ENCODE measurements around the gene IZUMO4.

Gene IZUMO4, protein sequence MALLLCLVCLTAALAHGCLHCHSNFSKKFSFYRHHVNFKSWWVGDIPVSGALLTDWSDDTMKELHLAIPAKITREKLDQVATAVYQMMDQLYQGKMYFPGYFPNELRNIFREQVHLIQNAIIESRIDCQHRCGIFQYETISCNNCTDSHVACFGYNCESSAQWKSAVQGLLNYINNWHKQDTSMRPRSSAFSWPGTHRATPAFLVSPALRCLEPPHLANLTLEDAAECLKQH

GRCh38 chr19:2096480-2097202 lies at the start of gene IZUMO4:
Gene IZUMO4, plus strand, starts transcription at chr19:2096915. Its CDS starts 31 bp downstream, at chr19:2096946.
- CTCF ChIA-PET, result no interaction called here
- POLR2A ChIA-PET, result no interaction called here

GRCh38 chr19:2047076-2047448 lies 49.7 kb upstream of the IZUMO4 start:
- POLR2A ChIA-PET, result interaction anchor here (1.3 kb wide), 1 partner anchor 12 kb away, joined by 6 read pairs; no protein-coding TSS in a partner anchor
- CTCF ChIA-PET, result no interaction called here
- no peak for DNase-seq (ENCODE audit: extremely low spot score)
- TF ChIP-seq PKNOX1 (IDR thresholded peaks at IDR 0.05) (no peak), HDGF (IDR thresholded peaks at IDR 0.05; ENCODE audit: borderline replicate concordance) (no peak), L3MBTL2 (conservative IDR thresholded peaks at IDR 0.05) (no peak)

More at GRCh38 chr19:2096480-2097202, at the start of gene IZUMO4:
- TF ChIP-seq SUZ12 (IDR thresholded peaks at IDR 0.05) (no peak), FOXM1 (IDR thresholded peaks at IDR 0.05; ENCODE audit: borderline replicate concordance) (no peak), FOXA1 (IDR thresholded peaks at IDR 0.05) (no peak), PKNOX1 (IDR thresholded peaks at IDR 0.05) (no peak), L3MBTL2 (conservative IDR thresholded peaks at IDR 0.05) (no peak), HDGF (IDR thresholded peaks at IDR 0.05; ENCODE audit: borderline replicate concordance) (no peak), NFRKB (IDR thresholded peaks at IDR 0.05) (no peak), ELF4 (IDR thresholded peaks at IDR 0.05) (no peak)
- peak; percentile 99 for DNase-seq (ENCODE audit: extremely low spot score)

- POLR2A ChIA-PET, result interaction anchor here (1.3 kb wide), 1 partner anchor 12 kb away, joined by 6 read pairs; no protein-coding TSS in a partner anchor
- no peak for DNase-seq (ENCODE audit: extremely low spot score)
- no peak for TF ChIP-seq NFRKB (IDR thresholded peaks at IDR 0.05)
- no peak for TF ChIP-seq ELF4 (IDR thresholded peaks at IDR 0.05)
- no peak for TF ChIP-seq PKNOX1 (IDR thresholded peaks at IDR 0.05)
- TF ChIP-seq HDGF (IDR thresholded peaks at IDR 0.05; ENCODE audit: borderline replicate concordance), result no peak
- no peak for TF ChIP-seq CTBP1 (IDR thresholded peaks at IDR 0.05; ENCODE audit: borderline replicate concordance)
- CTCF ChIA-PET, result no interaction called here
Observed at GRCh38 chr19:2047449-2048103, 49.1 kb upstream of the IZUMO4 start.

- no peak for DNase-seq (ENCODE audit: extremely low spot score)
- no peak for TF ChIP-seq LEF1 (IDR thresholded peaks at IDR 0.05; ENCODE audit: borderline replicate concordance)
- TF ChIP-seq L3MBTL2 (conservative IDR thresholded peaks at IDR 0.05), result no peak
- no peak for TF ChIP-seq FOXA1 (IDR thresholded peaks at IDR 0.05)
- no peak for TF ChIP-seq CTBP1 (IDR thresholded peaks at IDR 0.05; ENCODE audit: borderline replicate concordance)
- no peak for TF ChIP-seq FOXK2 (IDR thresholded peaks at IDR 0.05)
- TF ChIP-seq ZNF384 (IDR thresholded peaks at IDR 0.05), result no peak
- no peak for TF ChIP-seq BHLHE40 (IDR thresholded peaks at IDR 0.05; ENCODE audit: borderline replicate concordance)
- no peak for TF ChIP-seq FOXM1 (IDR thresholded peaks at IDR 0.05; ENCODE audit: borderline replicate concordance)
- no peak for TF ChIP-seq NFRKB (IDR thresholded peaks at IDR 0.05)
- no peak for TF ChIP-seq SP1 (IDR thresholded peaks at IDR 0.05)
- TF ChIP-seq TARDBP (IDR thresholded peaks at IDR 0.05), result no peak
- TF ChIP-seq HDGF (IDR thresholded peaks at IDR 0.05; ENCODE audit: borderline replicate concordance), result no peak
- no peak for TF ChIP-seq PKNOX1 (IDR thresholded peaks at IDR 0.05)
- TF ChIP-seq ARNT (IDR thresholded peaks at IDR 0.05), result no peak
- ChIA-PET POLR2A (interaction anchor here (0.9 to 1.4 kb wide), 3 partner anchors 11 to 13 kb away, joined by 4 to 10 read pairs (median 6); no protein-coding TSS in a partner anchor), CTCF (no interaction called here)
Observed at GRCh38 chr19:2048104-2048958, 48.4 kb upstream of the IZUMO4 start.
